Measurements from ENCODE around the gene GLTP. TPM values are rescaled to one million over a fixed set of nuclear protein-coding genes. Genes with fewer than 3 reads are reported as not detected.

GLTP gene
- total RNA-seq, 1 experiment from 2014 or later: 15.5 TPM

DNA sequence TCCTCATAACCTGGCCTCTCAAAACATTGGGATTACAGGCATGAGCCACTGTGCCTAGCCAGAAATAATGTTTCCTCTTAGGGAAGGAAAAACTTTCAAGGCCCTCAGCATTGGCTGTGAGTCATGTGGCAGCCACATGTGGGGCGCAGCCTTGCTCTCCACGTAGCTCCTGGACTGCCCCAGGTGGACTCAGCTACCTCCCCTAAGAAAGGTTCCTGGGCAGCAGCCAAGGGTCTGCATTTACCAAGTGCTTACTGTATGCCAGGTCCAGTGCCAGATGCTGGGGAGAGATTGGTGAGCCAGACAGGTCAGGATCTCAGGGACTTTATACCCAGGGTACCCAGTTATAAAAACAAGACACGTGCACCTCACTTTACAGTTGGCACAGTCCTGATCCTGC is 43.4 kb downstream of the GLTP start:
- Histone ChIP-seq H3K9ac (ENCODE audit: extremely low read depth, insufficient read length, low read length) (no peak overlapping the region), H2AK5ac (ENCODE audit: insufficient read length, low read length) (no peak overlapping the region), H3K23ac (ENCODE audit: insufficient read length, low read depth, low read length) (no peak overlapping the region), H3K79me2 (ENCODE audit: insufficient read depth, low read length) (no peaks in the 10 kb centered on the region), H4K5ac (ENCODE audit: insufficient read length, low read depth, low read length) (no peak overlapping the region), H2AFZ (ENCODE audit: low read length) (no peak overlapping the region), H3K27me3 (ENCODE audit: insufficient read depth, low read length) (no peaks in the 10 kb centered on the region), H4K91ac (ENCODE audit: insufficient read length, low read depth, low read length) (no peak overlapping the region), H4K20me1 (ENCODE audit: control insufficient read depth, insufficient read depth, insufficient read length) (no peaks in the 10 kb centered on the region), H3K23me2 (ENCODE audit: insufficient read length, low read depth, low read length, poor library complexity, severe bottlenecking) (no peaks in the 10 kb centered on the region), H3K79me1 (ENCODE audit: insufficient read depth, low read depth, low read length, poor library complexity, severe bottlenecking) (no peaks in the 10 kb centered on the region), H2BK5ac (ENCODE audit: insufficient read length, low read length) (no peak overlapping the region), H3K56ac (ENCODE audit: insufficient read length, low read depth, low read length) (no peak overlapping the region), H3K4me1 (ENCODE audit: insufficient read depth, low read length) (no peaks in the 10 kb centered on the region), H3K4me2 (ENCODE audit: insufficient read depth, insufficient read length, low read length) (no peak overlapping the region), H3K9me3 (ENCODE audit: control insufficient read depth, low read depth, low read length) (no peaks in the 10 kb centered on the region), H2BK12ac (ENCODE audit: insufficient read length, low read depth, low read length) (no peak overlapping the region), H2BK15ac (ENCODE audit: low read depth, low read length) (no peak overlapping the region), H2BK120ac (ENCODE audit: low read depth, low read length, poor library complexity, severe bottlenecking) (no peak overlapping the region), H3T11ph (ENCODE audit: low read length) (no peak overlapping the region), H3K27ac (ENCODE audit: insufficient read length, low read depth, low read length) (no peak overlapping the region), H3K14ac (ENCODE audit: insufficient read depth, low read length) (no peak overlapping the region), H3K4ac (ENCODE audit: low read depth, low read length) (no peak overlapping the region), H4K8ac (replicated peaks; ENCODE audit: insufficient read length, low read depth, low read length) (no peak overlapping the region), H3K18ac (ENCODE audit: insufficient read length, low read depth, low read length) (no peak overlapping the region), H2BK20ac (ENCODE audit: low read depth, low read length, poor library complexity, severe bottlenecking) (no peak overlapping the region)
- Mint-ChIP-seq H3K4me1 (peaks cover 18 to 25% of the 10 kb centered on the region in 2 experiments), H3K27me3 (ENCODE audit: low read depth) (peaks cover 3% of the 10 kb centered on the region), H3K9me3 (no peaks in the 10 kb centered on the region; a peak in 1 of 5 replicates), H3K27ac (no peak overlapping the region), H3K4me3 (no peak overlapping the region), H3K36me3 (ENCODE audit: insufficient read depth in 1 of 3, low read depth in 3 of 3) (no peaks in the 10 kb centered on the region)
- no peak for DNase-seq
- no peak for TF ChIP-seq CTCF (conservative IDR thresholded peaks at IDR 0.05)
- WGBS (ENCODE audit: extremely low coverage, insufficient read length, low lambda C conversion rate): no CpG with 5 or more reads among the region's 3 CpGs

All from H9 (cell line).